GM19397 (cell line): Measurements from ENCODE around the gene CIAO2A.
"Not testable (repeated sequence)": the region's sequence is repeated elsewhere in the genome, so short reads cannot be mapped to it uniquely, and the experiment has no call there.

ENCODE experiments used
- ATAC-seq: cut with Tn5 transposase; IDR thresholded peaks from one replicate; pipeline ENCODE4 v1.9.1; 2021; ENCODE audit warnings: mild to moderate bottlenecking, moderate library complexity; ENCODE audit not compliant: unreplicated experiment

The CIAO2A gene

GRCh38 chr15:64072812-64073211 is 20.8 kb downstream of the CIAO2A start:
- ATAC-seq, result no peak

DNA sequence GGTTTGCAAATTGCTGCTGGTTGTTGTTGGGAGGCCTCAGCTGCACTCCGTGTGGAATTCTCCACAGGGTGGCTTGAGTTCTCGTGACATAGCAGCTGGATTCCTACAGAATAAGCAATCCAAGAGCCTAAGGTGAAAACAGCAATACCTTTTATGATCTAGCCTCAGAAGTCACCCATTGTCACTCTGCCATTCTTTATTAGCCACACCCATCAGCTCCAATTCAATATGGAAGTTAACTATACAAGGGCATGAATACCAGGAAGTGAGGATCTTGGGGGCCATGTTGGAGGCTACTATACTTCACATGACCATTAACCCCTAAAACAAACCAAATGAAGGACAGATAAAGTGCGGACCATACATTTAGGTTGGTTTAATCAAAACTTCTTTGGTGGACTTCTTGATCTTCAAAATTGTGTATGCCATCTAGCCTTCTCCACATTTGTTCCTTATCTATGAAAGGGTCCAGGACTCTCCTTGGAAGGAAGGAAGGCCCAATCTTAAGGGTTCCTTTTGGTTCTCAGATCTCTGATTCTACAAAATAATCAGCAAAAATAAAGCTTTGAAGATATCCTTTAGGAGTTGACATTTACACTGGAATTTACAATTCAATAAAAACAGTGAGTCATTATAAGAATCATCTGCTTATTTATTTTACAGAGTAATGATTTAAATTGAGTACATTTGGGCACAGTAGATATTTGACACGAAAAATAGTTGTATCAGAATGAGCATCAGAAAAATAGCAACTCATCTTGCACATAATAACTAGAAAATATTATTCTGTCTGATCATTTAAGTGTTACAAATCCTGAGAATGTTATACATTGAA is 21.5 kb downstream of the CIAO2A start:
- ATAC-seq, result no peak

DNA sequence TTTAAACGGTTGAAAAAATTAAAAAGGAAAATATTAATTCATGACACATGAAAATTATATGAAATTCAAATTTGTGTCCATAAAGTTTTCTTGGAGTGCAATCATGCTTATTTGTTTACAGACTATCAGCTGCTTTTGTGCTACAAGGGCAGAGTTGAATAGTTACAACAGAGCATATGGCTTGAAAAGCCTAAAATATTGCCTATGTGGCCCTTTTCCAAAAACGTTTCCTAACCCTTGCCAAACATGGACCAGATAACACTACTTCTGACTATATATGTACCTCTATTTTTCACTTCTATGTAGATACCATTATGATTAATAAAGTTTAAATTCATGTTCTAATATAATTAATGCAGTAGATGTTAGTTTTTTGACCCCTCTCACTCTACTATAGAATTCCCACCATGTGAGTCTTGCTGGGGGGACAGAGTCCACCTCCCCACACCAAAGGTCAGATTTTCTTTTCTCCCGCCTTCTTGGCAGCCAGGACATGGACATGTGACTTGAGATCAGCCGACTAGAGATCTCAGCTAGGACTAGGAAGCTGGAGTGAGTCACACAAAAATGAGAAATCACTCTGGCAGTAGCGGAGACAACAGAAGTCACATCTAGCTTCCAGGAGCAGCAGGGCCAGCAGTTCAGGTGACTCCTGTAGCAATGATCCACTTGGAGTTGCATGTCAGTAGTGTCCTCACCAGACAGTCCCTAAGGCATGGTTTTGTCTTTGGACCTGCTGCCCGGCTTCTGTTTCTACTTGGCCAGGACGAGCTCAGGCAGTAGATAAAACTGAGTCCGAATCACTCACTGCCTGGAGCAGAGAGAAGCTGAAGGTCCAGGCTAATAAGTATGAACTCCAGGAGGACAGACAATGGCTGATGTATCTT is 22.4 kb downstream of the CIAO2A start:
- no peak for ATAC-seq

DNA sequence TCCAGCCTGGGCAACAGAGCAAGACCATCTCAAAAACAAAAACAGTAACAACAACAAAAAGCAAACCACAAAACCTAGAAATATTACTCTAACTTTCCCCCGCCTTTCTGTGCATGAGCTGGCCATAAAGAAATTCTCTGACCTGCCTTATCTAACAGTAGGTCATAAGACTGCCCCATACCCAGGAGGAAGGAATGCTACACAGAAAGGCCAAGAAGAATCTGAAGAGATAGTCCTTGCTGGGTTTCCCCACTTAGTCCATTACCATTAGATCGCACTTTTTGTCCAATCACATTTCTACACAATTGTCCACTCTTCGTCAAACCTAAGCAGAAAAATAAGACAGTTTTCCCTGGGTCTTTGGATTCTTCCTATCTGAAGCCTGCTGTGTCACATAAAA is 23.5 kb downstream of the CIAO2A start:
- no peak for ATAC-seq

GRCh38 chr15:64068133-64068532 is 25.5 kb downstream of the CIAO2A start:
- no peak for ATAC-seq

DNA sequence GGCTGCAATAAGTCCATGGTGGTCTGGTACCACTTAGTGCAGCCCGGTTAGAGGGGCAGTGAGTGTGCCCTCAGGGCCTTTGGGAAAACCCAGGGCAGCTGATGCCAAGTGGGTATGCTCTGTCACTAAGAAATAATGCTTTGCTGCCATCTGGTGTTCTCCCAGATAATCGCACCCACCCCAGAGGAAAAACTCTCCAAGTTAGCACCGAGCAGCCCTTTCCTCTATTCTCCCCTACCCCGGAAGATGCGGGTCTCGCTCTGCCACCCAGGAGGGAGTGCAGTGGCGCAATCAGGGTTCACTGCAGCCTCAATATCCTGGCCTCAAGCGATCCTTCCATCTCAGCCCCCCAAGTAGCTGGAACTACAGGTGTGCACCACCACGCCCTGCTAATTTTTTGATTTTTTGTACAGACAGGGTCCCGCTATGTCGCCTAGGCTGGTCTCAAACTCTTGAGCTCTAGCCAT is 26.0 kb downstream of the CIAO2A start:
- ATAC-seq, result peak; percentile 54

- no peak for ATAC-seq
Measured at GRCh38 chr15:64066451-64066850, 27.2 kb downstream of the CIAO2A start.

GRCh38 chr15:64060716-64061115 is 32.9 kb downstream of the CIAO2A start:
- no peak for ATAC-seq

GRCh38 chr15:64059104-64059503 is 34.5 kb downstream of the CIAO2A start:
- not testable (repeated sequence) for ATAC-seq

DNA sequence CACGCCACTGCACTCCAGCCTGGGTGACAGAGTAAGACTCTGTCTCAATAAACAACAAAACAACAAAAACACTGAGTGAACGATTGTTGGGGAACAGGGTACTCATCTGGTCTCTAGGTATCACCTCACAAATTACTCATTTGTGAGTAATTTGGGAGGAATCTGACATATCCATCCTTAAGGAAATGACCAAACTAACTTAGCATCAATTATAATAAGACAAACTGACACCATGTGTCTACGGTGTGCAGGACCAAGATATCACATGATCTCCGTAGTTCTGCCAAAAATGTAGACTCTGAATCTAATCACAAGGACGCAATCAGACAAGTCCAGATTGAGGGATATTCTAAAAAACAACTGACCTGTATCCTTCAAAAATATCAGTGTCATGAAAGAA is 35.4 kb downstream of the CIAO2A start:
- no peak for ATAC-seq

DNA sequence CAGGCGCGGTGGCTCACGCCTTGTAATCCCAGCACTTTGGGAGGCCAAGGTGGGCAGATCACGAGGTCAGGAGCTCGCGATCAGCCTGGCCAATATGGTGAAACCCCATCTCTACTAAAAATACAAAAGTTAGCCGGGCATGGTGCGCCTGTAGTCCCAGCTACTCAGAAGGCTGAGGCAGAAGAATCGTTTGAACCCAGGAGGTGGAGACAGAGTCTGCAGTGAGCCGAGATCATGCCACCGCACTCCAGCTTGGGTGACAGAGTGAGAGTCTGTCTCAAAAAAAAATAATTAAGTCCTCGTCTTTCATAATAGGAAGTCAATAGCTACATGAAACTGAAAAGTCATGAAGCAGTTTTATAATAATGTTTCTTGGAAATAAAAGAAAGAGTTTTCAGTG is 40.0 kb downstream of the CIAO2A start:
- ATAC-seq, result not testable (repeated sequence)

GRCh38 chr15:64052925-64053491 is 40.6 kb downstream of the CIAO2A start:
- no peak for ATAC-seq

DNA sequence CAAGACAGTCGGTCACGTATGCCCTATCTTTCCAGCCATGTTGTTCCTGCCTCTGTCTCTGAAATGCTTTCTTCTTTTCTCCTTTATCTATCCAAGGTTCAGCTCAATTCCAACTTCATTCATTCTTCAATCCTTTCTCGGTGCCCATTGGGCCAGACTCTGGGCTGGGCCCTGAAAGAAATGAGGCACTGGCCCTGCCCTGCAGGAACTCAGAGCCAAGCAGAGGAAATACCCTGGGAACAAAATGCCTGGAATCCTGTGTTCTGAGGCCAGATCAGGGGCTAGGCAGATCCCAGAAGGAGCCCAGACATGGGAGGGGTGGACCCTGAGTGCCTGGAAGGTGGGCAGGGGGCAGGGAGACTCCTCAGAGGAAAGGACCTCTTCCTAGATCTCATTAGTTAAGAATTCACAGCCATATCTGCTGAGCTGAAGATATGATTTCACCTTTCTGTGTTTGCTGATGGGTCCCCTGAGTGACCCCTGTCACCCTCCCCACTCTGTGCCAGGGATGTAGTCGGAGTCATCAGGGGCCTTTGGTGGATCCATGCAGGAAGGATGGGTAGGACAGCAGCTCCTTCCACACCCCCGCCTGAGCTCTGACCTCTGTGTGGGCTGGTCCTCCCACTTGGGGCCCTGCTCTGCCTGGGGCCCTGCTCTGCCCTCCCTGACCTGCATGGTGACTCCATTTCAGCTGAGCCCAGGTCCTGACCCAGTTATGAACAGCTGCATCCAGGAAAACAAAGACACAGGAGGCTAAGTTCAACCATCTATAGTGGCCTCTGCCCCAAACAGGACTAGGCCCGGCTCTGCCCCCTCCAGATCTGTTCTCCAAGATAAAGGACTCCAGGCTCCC is 42.0 kb downstream of the CIAO2A start:
- no peak for ATAC-seq

GRCh38 chr15:64051093-64051402 is 42.6 kb downstream of the CIAO2A start:
- ATAC-seq, result no peak

DNA sequence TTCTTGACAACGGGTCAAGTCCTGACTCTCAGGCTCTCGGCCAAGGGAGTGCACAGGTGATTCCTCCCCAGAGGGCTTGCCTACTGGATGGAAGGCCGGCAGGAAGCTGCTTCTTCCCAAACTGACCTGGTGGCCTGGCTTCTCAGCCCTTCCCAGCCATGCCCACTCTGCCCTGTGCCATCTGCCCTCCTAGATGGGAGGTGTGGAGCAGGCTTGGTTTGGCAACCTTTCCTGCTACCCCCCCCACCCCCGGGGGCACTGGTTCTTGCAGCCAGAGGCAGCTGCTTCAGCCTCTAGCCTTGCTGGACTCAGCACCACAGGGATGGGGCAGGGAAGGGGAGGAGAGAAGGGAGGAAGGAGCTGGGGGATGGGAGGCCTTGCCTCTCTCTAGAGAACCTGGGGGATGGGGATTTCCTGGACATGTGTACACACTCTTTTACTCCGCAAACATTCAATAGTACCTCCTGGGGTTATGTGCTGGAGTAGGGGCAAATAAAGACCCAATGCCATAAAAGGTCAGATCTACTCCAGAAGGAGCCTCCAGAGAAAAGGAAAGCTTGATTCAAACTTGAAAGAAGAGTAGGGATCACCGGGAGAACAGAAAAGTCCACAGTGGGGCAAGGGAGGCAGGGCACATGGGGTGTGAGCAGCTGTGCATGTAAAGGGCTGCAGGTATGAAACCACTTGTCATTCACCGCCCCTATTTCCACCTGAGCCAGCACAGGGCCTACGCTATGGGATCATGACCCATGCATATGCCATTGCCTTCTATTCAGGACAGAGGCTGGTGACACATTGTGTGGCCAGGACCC is 43.2 kb downstream of the CIAO2A start:
- ATAC-seq, result no peak

DNA sequence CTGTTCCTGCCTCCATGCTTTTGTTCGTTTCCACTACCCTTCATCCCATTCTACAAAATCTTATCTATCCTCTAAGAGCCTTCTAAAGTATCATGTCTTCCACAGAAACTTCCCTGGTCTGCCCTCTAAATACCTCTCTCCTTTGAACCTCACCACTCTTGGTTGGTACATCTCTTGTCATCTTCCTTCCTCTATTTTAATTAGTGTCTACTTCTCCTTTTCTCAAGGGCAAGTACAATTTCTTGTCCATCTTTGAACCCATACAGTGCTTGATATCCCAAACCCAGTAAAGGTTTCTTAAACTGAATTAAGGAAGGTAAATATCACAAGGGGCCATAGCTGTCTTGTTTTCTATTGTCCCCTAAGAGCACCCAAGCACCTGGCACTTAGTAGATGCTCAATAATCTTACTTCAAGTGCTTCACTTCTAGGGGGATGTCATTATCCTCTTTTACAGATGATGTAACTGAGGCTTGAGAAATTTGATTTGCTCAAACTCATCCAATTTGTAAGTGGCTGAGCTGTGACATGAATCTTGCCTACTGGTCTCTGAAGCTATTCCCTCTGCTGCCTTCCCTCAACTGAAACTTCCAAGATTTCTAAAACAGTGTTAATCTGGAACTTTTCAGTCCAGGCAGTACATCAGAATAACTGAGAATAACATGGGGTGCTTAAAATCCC is 44.7 kb downstream of the CIAO2A start:
- no peak for ATAC-seq

DNA sequence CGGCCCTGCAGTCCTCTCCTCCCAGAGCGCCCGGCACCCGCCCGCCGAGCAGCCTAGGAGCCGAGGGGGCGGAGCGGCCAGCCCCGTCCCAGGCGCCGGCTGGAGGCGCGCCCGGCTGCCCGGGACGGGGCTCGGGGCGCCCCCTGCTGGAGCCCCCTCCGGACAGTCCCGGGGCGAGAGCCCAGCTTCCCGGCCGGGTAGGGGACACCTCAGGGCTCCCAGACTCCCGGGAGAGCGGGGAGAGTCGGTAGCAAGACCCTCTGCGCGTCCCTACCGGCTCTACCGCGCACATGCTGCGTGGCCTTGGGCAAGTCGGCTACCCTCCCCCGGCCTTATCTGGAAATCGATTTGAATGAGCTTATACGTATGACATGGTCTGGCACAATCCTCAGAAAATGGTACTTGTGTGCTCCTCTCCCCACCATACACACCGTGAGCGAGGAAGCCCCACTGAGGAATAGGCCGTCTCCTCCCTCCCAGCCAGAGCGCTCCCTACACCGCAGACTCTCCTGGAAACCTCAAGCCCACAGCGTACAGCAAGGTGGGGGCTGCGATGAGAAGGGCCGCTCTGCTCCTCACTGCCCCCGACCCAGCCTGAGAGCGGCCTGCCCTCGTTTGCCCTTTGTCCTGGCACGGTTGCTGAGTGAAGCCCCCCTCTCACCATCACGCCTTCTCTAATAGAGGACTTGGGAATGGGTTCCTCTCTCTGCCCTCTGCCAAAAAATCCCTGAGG is 47.1 kb downstream of the CIAO2A start, which contains the start of gene DAPK2:
Gene DAPK2 (minus strand): TSS at position 65 of the 733 bp plus-strand sequence. CDS start 6,224 bp downstream, outside the sequence.
- peak; percentile 69 for ATAC-seq

- peak; percentile 29 for ATAC-seq
Measured at GRCh38 chr15:64045774-64046420, 47.7 kb downstream of the CIAO2A start.
